Endothelial cell (in vitro differentiated cells): Measurements from ENCODE around the gene AKT3. TPM values are rescaled to one million over a fixed set of nuclear protein-coding genes. Genes with fewer than 3 reads are reported as not detected.

ENCODE experiments used
- DNase-seq: peaks from one replicate; pipeline ENCODE4 v3.0.0; 2021; ENCODE audit warnings: low spot score
- H3K27ac Mint-ChIP-seq: one replicate; pipeline ENCODE4 v1.8.0; 2021; ENCODE audit warnings: mixed read lengths, inconsistent platforms; ENCODE audit not compliant: unreplicated experiment
- H3K27me3 Mint-ChIP-seq: one replicate; pipeline ENCODE4 v1.8.0; 2021; ENCODE audit warnings: mild to moderate bottlenecking, moderate library complexity, mixed read lengths, inconsistent platforms; ENCODE audit not compliant: unreplicated experiment
- H3K36me3 Mint-ChIP-seq: one replicate; pipeline ENCODE4 v1.8.0; 2021; ENCODE audit warnings: mild to moderate bottlenecking, low read depth, mixed read lengths, inconsistent platforms; ENCODE audit not compliant: unreplicated experiment
- H3K4me1 Mint-ChIP-seq: one replicate; pipeline ENCODE4 v1.8.0; 2021; ENCODE audit warnings: mild to moderate bottlenecking, mixed read lengths, inconsistent platforms; ENCODE audit not compliant: unreplicated experiment
- H3K4me3 Mint-ChIP-seq: one replicate; pipeline ENCODE4 v1.8.0; 2021; ENCODE audit warnings: mild to moderate bottlenecking, mixed read lengths, inconsistent platforms; ENCODE audit not compliant: unreplicated experiment
- H3K9me3 Mint-ChIP-seq: one replicate; pipeline ENCODE4 v1.8.0; 2021; ENCODE audit warnings: mixed read lengths, inconsistent platforms; ENCODE audit not compliant: unreplicated experiment
- CTCF ChIP-seq: fragments of 200-600 bp; sonication (generic); IDR thresholded peaks from one replicate; pipeline ENCODE4 v1.5.0; 2021; ENCODE audit warnings: antibody characterized with exemption; ENCODE audit not compliant: unreplicated experiment
- total RNA-seq: library from RNA; stranded (reverse); fragmentation: NEBNext Ultra II Directional; extraction: Animal tissue kit (Norgen Biotek cat#: 25700); gene quantifications from one replicate; pipeline ENCODE4 v1.2.1, GENCODE V29; 2021; ENCODE audit not compliant: unreplicated experiment

AKT3 gene
- total RNA-seq, 1 donor from 2014 or later = 87.3 TPM

DNA sequence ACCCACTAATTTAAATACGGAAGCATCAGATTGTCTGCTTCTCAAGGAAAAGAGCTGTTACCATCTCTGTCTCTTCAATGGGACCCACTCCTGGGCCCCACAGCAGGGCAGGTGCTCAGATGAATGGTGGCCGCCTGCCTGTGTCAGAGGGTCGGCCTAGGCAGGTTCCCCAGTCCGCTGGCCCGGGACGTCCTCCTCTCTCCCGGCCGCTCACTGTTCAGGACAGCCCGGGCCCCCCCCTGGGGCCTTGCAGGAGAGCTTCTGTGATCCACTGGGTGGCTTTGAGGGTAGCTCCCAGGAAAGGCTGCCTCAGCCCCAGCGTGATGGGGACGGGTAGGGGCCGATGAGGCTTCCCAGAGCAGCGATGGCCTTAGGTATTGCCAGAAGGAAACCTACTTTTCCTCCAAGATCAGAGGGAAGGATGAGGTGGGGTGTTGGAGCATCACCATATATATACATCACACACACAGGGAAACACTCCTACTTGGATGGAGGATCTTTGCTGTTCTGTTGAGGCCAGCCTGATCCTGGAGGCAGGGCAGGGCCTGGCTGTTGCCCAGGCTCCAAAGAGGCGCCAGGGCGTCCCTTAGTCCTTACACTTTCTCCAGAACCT, 362.9 kb downstream of the AKT3 start:
- H3K9me3 Mint-ChIP-seq = no peaks in the 10 kb centered on the region
- H3K36me3 Mint-ChIP-seq = peaks cover 3% of the 10 kb centered on the region
- no peak overlapping the region for H3K4me3 Mint-ChIP-seq
- no peak for DNase-seq
- H3K4me1 Mint-ChIP-seq = peaks cover 17% of the 10 kb centered on the region
- H3K27ac Mint-ChIP-seq = no peak overlapping the region
- no peak for TF ChIP-seq CTCF
- peaks cover 11% of the 10 kb centered on the region for H3K27me3 Mint-ChIP-seq

DNA sequence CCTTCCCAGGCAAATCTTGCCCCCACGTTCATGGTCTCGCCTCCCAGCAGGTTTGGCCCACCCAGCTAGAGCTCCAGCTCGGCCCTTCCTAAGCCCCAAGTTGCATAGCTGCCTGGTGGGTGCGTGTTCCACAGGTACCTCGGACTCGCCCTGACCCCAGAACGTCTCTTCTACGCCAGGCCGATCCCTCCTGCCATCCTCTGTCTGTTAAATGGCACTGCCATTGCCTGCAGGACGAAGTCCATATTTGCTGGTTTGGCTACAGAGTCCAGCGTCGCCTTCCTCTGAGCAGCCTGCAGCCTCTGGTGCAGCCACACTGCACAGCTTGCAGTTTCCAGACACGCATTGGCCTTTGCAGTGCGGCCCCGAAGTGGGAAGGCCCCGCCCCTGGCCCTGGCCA, 366.1 kb downstream of the AKT3 start:
- Mint-ChIP-seq H3K4me1 (peaks cover 16% of the 10 kb centered on the region), H3K4me3 (peak overlapping the region; percentile 79), H3K27me3 (peaks cover 8% of the 10 kb centered on the region), H3K9me3 (no peaks in the 10 kb centered on the region), H3K36me3 (peaks cover 7% of the 10 kb centered on the region), H3K27ac (peak overlapping the region; percentile 72)
- no peak for TF ChIP-seq CTCF
- no peak for DNase-seq

DNA sequence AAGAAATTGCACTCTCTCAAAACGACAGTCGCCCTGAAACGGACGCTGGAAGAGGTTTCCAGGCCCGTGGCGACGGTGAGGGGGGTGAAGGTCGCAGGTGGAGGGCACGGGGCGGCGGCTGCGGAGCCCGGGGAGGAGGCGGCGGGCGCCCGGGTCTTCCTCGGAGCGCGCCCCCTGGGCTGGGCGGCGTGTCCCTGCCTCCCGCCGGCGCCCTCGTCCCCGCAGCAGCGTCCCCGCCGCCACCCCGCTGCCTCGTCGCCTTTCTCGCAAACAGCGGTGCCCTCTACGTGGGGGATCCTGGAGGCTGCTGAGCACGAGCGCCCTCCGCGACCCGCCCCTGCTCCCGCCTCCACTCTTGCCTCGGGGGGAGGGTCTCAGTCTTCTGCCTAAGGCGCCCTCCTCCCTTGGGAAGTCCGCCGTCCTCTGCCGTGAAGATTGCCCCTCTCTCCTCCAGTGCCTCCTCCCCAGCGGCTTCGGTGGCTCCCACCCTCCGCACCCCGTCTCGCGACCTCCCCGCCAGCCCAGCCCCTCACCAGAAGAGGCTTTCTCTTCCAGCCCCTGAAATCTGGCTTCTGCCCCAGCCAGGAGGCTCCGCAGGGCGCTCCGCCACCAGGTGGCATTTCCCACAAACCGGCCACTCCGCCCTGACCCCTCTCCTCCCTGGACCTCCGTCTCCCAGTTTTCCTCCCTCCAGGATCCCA, 366.8 kb downstream of the AKT3 start:
- no peak overlapping the region for H3K27ac Mint-ChIP-seq

DNA sequence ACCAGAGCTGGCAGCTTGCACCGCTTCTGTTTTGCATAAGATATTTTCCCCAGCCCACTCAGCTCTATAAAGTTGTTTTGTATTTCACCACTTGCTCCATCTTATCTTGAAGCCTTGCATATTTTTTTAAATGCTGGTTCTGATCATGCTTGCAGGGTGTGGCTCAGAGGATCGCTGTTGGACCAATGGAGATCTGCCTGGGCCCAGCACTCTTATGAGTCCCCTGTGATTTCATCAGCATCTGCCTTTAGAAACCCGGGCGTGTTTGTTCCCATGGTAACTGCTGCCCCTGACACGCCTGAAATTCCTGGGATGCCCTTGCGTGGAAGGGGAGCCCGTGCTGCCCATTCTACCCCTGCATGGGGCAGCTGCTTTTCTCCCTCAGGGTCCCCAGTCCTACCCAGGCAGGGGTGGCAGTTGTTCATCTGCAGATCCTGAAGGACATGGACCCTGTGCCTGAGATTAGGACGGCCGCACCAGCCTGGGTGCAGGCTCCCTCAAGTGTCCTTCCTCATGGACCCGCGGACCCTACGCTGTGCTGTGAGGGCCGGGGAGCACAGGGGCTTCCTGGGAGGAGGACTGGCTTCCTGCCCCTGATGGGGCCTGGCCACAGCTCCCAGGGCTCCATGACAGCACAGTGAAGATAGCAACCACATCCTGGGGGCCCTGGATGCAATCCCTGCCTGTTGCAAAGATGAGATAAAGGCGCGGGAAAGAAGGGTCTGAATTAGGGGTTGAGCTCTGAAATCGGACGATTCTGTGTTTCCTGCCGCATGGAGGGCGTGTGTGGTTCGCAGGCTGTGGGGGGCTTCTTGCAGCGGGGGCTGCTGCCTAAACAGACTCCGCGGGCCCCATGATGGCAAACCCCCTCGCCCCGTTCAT, 367.7 kb downstream of the AKT3 start:
- H3K27ac Mint-ChIP-seq = no peak overlapping the region
- H3K4me1 Mint-ChIP-seq = peaks cover 9% of the 10 kb centered on the region
- H3K9me3 Mint-ChIP-seq = no peaks in the 10 kb centered on the region
- peaks cover 10% of the 10 kb centered on the region for H3K27me3 Mint-ChIP-seq
- peak overlapping the region; percentile 73 for H3K4me3 Mint-ChIP-seq
- peaks cover 7% of the 10 kb centered on the region for H3K36me3 Mint-ChIP-seq
- TF ChIP-seq CTCF = no peak
- DNase-seq = no peak

More for the DNA sequence above, 366.8 kb downstream of the AKT3 start:
- Mint-ChIP-seq H3K4me3 (peak overlapping the region; percentile 79), H3K9me3 (no peaks in the 10 kb centered on the region), H3K27me3 (peaks cover 10% of the 10 kb centered on the region), H3K36me3 (peaks cover 7% of the 10 kb centered on the region), H3K4me1 (peaks cover 9% of the 10 kb centered on the region)
- DNase-seq = peak; percentile 63
- no peak for TF ChIP-seq CTCF
